Stimulated activated naive CD4-positive, alpha-beta T cell (primary cell): ENCODE data around the gene NPAS2.

Source experiments
- DNase-seq, 6 experiments: peaks; one replicate each; lab custom pipeline; 2025; lab: John Stamatoyannopoulos, UW

Gene NPAS2

GRCh38 chr2:100793982-100794381 lies 26.0 kb upstream of the NPAS2 start:
- DNase-seq = no peak

DNA sequence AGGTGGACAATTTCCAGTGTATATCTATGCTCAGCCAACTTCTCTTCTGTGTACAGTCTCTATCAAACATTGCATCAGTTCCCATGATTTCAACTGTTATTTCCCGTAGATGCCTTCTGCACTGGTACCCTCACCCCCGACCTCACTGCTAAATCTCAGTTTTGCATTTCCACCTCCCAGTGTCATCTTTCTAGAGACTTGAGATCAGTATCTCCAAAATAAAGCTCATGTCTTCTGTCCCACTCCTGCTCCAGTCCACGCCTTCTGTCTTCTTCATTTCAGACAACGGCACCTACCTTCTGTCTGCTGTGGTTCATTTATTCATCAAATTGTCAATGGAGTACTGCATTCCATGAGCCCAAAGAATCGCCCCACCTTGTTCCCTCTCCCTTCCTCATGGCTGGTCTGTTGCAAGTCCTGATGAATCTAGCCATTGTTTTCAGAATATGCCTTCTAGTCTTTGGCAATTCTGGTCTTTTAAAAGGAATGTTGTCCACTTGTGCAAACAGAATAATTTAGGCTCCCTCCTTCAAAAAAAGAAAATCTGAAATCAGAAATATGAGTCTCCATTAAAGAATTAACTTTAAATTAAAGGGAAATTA lies 23.3 kb upstream of the NPAS2 start:
- DNase-seq = no peak

GRCh38 chr2:100799686-100800085 lies 20.3 kb upstream of the NPAS2 start:
- no peak for DNase-seq

DNA sequence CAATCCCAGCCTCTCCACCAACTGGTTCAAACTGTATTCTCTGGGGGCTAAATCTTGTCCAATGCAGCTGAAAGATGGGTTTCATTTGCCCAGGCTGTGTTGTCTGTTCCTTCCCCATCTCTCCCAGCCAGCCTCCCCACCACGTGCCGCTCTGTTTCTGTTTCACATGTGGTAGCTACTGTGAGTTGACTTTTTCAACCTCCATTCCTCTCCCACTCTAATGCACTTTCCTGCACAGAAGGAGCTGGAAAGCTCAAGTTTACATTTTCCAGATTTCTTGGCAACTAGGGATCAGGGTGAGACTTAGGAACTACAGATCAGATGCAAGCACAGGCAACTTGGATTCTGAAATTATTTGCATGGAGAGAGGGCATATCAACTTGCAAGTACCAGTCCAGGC lies 19.0 kb upstream of the NPAS2 start:
- DNase-seq = no peak

- no peak for DNase-seq
Measured at GRCh38 chr2:100801402-100801801, 18.5 kb upstream of the NPAS2 start.

GRCh38 chr2:100802066-100802465 lies 17.9 kb upstream of the NPAS2 start:
- DNase-seq = no peak

DNA sequence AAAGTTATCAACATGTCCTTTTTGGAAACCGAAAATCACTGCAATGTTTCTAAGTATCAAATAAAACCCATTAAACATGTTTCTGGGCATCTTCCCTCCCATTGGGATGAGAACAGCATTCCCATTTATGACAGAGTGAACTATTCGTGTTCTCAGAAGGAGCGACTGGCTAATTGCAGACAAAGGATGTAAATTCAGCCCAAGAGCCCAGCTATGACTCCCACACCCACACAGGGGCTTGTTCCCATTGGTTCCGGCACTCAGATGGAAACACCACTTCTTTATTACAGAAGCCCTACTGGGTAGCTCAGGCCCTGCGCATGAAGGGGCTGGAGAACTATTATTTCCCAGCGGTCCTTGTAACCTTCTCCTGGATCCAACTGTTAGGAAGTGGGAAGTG lies 16.6 kb upstream of the NPAS2 start:
- DNase-seq = no peak

- DNase-seq = no peak
Measured at GRCh38 chr2:100806550-100806949, 13.4 kb upstream of the NPAS2 start.

GRCh38 chr2:100807707-100808106 lies 12.2 kb upstream of the NPAS2 start:
- DNase-seq = no peak

- no peak for DNase-seq
Measured at GRCh38 chr2:100808582-100808981, 11.4 kb upstream of the NPAS2 start.

DNA sequence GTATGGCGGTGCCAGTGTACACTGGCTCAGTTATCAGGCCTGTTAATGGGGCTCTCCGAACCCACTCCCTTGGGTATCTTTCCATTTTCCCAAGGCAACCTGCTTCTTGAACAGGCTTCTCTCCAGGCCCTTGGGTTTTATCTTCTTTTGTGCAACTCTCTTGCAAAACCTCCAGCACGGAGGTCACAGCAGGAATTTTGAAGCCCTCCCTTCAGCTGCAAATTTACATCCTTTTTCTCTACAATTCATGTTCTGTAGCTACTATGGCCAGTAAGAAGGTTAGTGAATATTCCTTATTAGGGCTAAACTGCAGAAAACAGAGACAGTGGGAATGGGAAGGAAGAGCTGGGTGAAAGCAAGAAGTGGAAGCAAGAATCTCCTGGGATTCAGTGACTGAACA lies 10.4 kb upstream of the NPAS2 start:
- no peak for DNase-seq

DNA sequence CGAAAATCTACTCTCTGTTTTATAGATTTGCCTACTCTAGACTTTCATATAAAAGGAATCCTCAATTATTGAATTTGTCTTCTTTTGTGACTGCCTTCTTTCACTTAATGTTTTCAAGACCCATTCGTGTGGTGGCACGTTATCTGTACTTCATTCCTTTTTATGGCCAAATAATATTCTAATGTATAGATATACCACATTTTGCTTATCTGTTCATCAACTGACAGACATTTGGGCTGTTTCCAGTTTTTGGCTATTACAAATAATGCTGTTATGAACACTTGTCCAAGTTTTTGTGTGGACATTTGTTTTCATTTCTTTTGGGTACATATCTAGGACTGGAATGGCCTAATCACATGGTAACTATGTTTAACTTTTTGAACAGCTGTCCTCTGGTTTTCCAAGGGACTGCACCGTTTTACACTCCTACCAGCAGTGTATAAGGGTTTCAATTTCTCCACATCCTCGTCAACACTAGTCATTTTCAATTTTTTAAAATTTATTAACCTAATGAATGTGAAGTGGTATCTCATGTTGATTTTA lies 9.3 kb upstream of the NPAS2 start:
- no peak for DNase-seq

DNA sequence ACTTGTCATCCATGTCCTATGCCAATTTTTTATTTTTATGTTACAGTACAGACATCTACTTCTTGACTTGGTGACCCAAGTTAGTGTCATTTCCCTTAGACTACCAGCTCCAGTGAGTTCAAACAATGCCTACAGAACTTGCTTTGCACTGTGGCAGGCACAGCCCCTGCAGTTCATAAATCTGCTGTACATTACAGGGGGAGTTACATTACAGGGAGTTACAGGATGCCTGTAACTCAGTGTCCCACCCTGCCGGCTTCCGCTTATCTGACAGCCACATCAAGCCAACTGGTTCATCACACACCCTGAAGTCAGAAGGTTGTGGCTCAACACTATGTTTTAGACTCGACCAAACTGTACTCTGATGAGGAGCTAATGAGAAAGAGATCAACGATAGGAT lies 7.8 kb upstream of the NPAS2 start:
- DNase-seq = peak in 4 of 6 experiments; percentile 17 to 66 (median 54)

DNA sequence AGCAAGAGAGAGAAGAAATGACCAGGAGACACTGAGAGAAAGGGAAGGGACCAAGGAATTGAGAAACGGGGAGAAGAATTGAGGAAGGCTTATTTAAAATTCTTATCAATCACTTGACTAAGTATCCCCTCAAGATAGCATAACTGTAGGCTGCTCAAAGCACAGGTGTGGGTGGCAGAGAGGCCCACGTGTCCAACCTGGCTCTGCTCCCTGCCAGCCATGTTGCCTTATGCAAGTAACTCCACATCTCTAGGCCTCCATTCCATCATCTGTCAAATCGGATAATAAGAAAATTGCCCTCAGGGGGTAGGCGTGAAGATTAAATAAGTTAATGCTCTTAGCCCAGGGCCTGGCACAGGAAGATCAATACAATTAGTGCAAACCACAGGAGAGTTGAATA lies 7.4 kb upstream of the NPAS2 start:
- no peak for DNase-seq

DNA sequence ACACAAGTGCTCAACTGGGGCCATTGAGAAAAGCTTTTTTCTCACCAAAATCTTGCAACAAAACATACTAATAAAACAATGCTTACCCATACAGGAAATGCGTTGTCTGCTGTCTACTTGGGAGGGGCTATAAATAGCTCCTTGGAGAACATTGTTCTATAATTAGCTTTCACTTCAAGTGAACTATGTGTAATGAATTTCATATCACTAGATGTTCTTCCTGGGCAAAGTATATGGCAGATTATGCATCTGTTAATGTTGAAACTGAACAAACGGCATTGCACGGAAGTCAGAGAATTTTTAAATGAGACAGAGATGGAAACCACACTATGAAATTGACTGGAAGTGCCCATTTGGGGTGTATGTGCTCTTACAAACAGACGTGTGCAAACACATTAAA lies 6.4 kb upstream of the NPAS2 start:
- DNase-seq = peak in 3 of 6 experiments; percentile 32 to 55 (median 39)

- no peak for DNase-seq
Measured at GRCh38 chr2:100814043-100814442, 5.9 kb upstream of the NPAS2 start.

DNA sequence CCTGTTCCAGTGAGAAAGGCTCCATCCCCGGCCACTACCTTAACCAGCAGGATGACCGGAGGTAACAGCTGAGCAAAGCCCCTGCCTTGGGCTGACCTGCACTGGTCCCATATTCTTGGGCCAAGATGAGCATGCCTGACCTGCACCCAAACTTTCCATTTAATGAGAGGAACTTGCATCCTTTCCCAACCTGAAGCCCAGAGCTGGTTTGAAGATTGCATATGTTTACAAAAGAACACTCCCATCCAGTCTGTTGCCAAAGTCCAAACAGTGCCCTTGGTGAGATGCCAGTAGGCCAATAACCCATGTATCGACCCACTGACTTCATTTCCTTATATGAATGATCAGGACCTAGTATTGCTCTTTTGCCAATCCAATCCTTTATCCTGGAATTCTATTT lies 5.5 kb upstream of the NPAS2 start:
- DNase-seq = no peak

GRCh38 chr2:100817388-100817985 lies 2.5 kb upstream of the NPAS2 start:
- DNase-seq = no peak

GRCh38 chr2:100818003-100818605 lies 1.8 kb upstream of the NPAS2 start:
- DNase-seq = peak in 2 of 6 experiments; percentile 21 to 29

GRCh38 chr2:100818606-100819369 lies 1.2 kb upstream of the NPAS2 start:
- DNase-seq = peak in 2 of 6 experiments; percentile 20 to 29

DNA sequence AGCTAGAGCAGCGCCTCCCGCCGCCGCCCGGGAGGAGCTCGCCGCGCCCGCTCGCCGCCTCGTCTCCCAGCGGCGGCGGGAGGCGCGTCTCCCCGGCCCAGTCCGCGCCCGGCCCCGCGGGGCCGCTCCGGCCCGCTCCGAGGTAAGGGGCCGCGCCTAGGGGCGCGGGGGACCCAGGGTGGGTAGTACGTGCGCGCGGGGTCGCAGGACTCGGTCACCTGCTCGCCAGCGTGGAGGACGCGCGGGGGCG lies 259 bp downstream of the NPAS2 start:
- no peak for DNase-seq

DNA sequence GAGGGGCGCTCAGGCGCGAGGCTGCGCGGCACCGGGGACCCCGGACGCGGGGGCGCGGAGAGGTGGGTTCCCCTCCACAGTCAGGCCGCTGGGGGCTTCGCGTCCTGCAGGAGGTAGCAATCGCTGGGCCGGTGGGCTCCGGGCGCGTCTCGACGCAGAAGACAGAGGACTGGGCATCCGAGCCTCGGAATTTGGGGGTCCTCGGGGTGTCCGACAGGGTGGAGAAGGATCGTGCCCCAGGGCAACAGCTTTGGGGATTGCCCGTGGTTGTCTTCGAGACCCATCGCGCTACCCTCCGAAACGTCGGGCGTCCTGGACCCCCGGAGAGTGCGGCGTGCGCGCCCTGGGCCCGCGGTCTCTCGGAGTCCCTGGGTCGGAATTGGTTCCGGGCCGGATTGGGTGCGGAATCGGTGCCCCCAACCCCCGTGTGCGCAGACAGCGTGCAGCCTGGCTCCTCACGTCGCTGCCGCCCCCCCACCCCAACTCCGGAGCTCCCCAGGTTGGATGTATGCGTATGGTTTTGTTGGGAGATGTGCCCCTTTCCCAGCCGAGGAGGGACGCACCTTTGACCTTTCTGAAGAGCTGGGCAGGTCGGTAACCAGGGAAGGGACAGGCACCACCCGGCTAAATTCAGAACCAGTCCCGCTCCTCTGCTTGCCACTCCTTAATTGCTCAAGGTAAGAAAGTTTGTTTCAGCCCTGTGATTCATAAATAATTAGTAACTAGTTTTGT lies 750 bp downstream of the NPAS2 start:
- peak in 2 of 6 experiments; percentile 19 to 26 for DNase-seq
